ENCODE data around the gene NEURL1.

DNA sequence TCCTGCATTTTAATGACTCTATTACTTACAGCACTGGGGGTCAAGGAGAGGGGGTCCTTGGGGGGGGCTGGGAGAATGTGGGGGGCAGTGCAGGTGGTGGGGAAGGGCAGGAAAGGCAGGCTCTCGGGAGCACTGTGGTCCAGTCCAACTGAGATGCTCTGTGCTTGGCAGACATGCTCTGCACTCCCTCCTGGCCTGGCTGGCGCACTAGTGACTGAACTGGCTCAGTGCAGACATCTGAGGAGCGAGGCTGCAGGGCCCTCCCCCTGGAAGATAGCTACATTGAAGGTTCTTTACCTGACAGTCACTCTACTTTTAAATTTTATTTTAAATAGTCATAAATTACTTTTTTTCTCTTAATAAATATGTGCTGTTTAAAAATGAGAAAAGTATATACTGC is 105.7 kb downstream of the NEURL1 start:
- TF ChIP-seq, protein P1, sequence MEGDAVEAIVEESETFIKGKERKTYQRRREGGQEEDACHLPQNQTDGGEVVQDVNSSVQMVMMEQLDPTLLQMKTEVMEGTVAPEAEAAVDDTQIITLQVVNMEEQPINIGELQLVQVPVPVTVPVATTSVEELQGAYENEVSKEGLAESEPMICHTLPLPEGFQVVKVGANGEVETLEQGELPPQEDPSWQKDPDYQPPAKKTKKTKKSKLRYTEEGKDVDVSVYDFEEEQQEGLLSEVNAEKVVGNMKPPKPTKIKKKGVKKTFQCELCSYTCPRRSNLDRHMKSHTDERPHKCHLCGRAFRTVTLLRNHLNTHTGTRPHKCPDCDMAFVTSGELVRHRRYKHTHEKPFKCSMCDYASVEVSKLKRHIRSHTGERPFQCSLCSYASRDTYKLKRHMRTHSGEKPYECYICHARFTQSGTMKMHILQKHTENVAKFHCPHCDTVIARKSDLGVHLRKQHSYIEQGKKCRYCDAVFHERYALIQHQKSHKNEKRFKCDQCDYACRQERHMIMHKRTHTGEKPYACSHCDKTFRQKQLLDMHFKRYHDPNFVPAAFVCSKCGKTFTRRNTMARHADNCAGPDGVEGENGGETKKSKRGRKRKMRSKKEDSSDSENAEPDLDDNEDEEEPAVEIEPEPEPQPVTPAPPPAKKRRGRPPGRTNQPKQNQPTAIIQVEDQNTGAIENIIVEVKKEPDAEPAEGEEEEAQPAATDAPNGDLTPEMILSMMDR (IDR thresholded peaks at IDR 0.05; ENCODE audit: insufficient read depth, low read length, poor library complexity, severe bottlenecking): no peak
- TF ChIP-seq EZH2phosphoT487 (conservative IDR thresholded peaks at IDR 0.05; ENCODE audit: low read length): no peak
